HEK293 (cell line): ENCODE measurements around the gene CCDC158.

ENCODE experiments used
- CTCF ChIP-seq: fragments of 450-650 bp; formaldehyde crosslinking; IDR thresholded peaks from 2 replicates; pipeline ENCODE4 v1.5.1; 2016; ENCODE audit warnings: missing biosample characterization, missing genetic modification characterization
- SALL2 ChIP-seq: fragments of 450-650 bp; formaldehyde crosslinking; IDR thresholded peaks from 2 replicates; pipeline ENCODE4 v1.5.0; 2017; ENCODE audit warnings: missing biosample characterization, mild to moderate bottlenecking, missing genetic modification characterization, borderline replicate concordance
- ZNF302 ChIP-seq: fragments of 450-650 bp; formaldehyde crosslinking; IDR thresholded peaks from 2 replicates; pipeline ENCODE4 v1.5.1; 2016; ENCODE audit warnings: missing biosample characterization, missing genetic modification characterization, low read depth
- ZNF639 ChIP-seq: fragments of 450-650 bp; formaldehyde crosslinking; IDR thresholded peaks from 2 replicates; pipeline ENCODE4 v1.5.1; 2016; ENCODE audit warnings: missing biosample characterization, missing genetic modification characterization
- ZNF654 ChIP-seq: fragments of 450-650 bp; formaldehyde crosslinking; IDR thresholded peaks from 2 replicates; pipeline ENCODE4 v1.5.1; 2016; ENCODE audit warnings: low read depth, missing biosample characterization, missing genetic modification characterization

DNA sequence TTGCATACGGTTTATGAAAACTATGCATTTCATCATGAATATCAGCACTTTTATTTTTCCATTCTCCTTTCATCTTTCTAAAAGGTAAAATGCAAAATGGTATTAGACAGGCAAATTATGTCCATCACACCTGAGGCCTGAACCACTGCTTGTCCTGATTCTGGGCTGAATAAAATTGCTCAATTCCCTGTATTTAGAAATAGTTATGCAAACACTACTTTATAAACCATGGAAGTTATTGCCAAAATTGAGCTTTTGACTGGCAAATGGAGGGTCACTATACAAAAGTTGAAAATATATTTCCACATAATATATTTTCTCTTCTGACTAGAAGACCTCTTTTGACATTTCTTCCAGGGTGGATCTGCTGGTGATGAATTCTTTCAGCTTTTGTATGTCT, 148.4 kb downstream of the CCDC158 start:
- TF ChIP-seq CTCF (no peak), SALL2 (tag by site-specific recombination) (no peak), ZNF654 (tag by site-specific recombination) (no peak), ZNF302 (no peak), ZNF639 (no peak)
